Astrocyte (in vitro differentiated cells and primary cell): Measurements from ENCODE around the gene PRR35.

Source experiments
- CTCF ChIP-seq: IDR thresholded peaks from 2 replicates; pipeline ENCODE4 v1.5.1; 2011; ENCODE audit warnings: low read depth, mild to moderate bottlenecking, inconsistent platforms, low read length, moderate library complexity; ENCODE audit not compliant: insufficient read depth
- EZH2 ChIP-seq: IDR thresholded peaks from 2 replicates; pipeline ENCODE4 v1.6.1; 2012; ENCODE audit warnings: mild to moderate bottlenecking, low read length, inconsistent platforms; ENCODE audit not compliant: insufficient read depth

- no peak for TF ChIP-seq CTCF
- TF ChIP-seq EZH2, result no peak
Measured at GRCh38 chr16:582218-582613, 22.0 kb downstream of the PRR35 start.
